ENCODE measurements around the gene TERB2.
"Not testable (repeated sequence)": the region's sequence is repeated elsewhere in the genome, so short reads cannot be mapped to it uniquely, and the experiment has no call there.

TERB2 gene, protein sequence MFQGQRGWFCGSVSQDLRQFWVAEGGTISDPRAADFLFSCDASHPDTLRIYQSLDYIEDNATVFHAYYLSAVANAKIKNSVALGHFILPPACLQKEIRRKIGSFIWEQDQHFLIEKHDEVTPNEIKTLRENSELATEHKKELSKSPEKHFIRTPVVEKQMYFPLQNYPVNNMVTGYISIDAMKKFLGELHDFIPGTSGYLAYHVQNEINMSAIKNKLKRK

GRCh38 chr15:44956388-44956787 is at the start of gene TERB2:
Gene TERB2 (plus strand): TSS chr15:44956687. CDS start chr15:44956719, 32 bp downstream.
- DNase-seq (ENCODE audit: low read depth): no peak

DNA sequence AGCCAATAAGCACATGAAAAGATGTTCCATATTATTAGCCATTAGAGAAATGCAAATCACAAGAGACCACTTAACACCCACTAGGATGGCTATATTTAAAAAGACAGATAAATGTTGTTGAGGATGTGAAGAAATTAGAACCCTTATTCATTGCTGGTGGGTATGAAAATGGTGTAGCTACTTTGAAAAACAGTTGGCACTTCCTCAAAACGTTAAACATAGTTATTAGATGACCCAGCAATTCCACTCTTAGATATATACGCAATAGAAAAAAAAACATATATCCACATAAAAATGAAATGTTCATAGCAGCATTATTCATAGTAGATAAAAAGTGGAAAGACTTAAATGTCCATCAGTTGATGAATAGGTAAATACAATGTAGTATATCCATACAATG is 47.1 kb upstream of the TERB2 start:
- no peak for DNase-seq (ENCODE audit: low read depth)

- DNase-seq (ENCODE audit: low read depth): no peak
Observed at GRCh38 chr15:44910981-44911625, 45.4 kb upstream of the TERB2 start.

DNA sequence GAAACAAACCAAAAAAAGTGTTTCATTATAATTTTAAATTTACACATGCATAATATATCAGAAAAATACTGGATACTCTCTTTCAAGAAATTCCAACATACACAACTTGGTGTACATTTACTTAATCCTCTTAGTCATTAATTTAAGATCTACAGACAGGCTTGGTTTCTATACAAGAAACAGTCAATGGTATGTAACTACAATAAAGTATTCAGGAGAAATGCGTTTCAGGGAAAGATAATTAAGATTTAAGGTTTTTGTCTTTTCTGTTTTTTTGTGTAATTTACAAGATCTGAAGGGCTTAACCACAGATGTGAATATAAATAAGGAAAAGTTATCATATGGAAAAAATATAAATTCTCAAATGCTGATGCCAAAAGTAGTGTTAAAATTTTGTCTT is 44.3 kb upstream of the TERB2 start:
- DNase-seq (ENCODE audit: low read depth): not testable (repeated sequence)

- not testable (repeated sequence) for DNase-seq (ENCODE audit: low read depth)
Observed at GRCh38 chr15:44912974-44913448, 43.5 kb upstream of the TERB2 start.

GRCh38 chr15:44918136-44918535 is 38.4 kb upstream of the TERB2 start:
- no peak for DNase-seq (ENCODE audit: low read depth)

GRCh38 chr15:44928658-44929057 is 27.8 kb upstream of the TERB2 start:
- DNase-seq (ENCODE audit: low read depth): not testable (repeated sequence)

GRCh38 chr15:44930283-44930682 is 26.2 kb upstream of the TERB2 start:
- not testable (repeated sequence) for DNase-seq (ENCODE audit: low read depth)

GRCh38 chr15:44958302-44958701 is 1.8 kb downstream of the TERB2 start:
- not testable (repeated sequence) for DNase-seq (ENCODE audit: low read depth)

DNA sequence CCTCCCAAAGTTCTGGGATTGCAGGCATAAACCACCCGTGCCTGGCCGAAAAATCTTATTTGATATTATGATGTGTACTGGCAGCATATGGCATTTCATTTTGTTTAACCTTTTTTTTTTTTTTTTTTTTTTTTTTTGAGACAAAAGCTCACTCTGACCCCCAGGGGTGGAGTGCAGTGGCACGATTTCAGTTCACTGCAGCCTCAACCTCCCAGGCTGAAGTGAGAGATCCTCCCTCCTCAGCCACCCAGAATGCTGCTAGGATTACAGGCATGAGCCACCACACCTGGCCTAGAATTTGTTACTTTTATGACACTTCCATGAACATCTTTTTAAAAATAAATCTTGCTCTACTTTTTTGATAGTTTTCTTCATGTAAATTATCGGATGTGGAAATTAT is 12.0 kb downstream of the TERB2 start:
- no peak for DNase-seq (ENCODE audit: low read depth)

DNA sequence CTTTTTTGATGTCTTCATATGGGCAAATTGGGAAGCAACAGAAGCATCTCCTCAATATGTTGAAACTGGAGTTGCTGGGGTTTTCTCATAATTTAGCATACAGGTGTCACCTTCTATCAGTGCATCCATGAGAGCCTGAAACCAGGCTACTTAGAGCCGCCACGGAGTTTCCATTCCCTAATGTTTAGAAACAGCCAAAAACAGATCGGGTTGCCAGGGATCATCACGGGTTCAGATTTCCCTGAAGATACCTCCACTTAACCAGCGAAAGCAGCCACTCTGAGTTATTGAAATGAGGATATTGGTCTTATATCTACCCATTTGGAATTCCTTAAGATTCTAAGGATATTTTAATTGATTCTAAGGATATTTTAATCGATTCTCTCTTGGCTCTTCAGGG is 14.5 kb downstream of the TERB2 start:
- no peak for DNase-seq (ENCODE audit: low read depth)

DNA sequence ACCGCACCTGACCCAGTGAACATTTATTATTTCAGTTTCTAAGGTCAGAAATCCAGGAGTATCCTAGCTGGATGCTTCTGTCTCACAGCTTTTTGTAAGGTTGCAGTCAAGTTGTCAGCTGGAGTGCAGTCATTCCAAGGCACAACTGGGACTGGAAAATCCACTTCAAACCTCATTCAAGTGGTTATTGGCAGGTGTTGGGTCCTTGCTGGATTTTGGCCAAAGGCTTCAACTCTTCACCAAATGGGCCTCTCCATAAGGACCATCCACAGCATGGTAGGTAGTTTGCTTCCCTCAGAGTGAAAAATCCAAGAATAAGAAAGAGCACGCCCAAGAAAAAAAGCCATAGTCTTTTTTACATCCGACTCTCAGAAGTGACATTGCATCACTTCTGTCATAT is 19.7 kb downstream of the TERB2 start:
- DNase-seq (ENCODE audit: low read depth): not testable (repeated sequence)

- DNase-seq (ENCODE audit: low read depth): not testable (repeated sequence)
Observed at GRCh38 chr15:44977781-44978180, 21.3 kb downstream of the TERB2 start.

- not testable (repeated sequence) for DNase-seq (ENCODE audit: low read depth)
Observed at GRCh38 chr15:44979617-44980339, 23.3 kb downstream of the TERB2 start.

DNA sequence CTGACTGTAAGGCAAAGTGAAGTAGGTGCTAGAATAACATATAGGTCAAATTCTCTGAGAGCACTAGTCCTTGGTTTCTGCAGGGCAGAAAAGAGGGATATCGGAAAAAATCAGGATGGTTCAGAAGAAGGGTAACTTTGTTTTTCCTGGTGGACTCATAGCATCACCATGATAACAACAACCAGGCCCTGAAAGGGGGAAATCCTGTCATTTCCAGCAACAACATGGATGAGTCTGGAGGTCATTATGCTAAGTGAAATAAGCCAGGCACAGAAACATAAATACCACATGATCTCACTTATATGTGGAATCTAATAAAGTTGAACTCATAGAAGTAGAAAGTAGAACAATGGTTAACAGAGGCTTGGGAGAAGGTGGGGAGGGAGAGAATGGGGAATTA is 27.7 kb downstream of the TERB2 start:
- DNase-seq (ENCODE audit: low read depth): not testable (repeated sequence)

DNA sequence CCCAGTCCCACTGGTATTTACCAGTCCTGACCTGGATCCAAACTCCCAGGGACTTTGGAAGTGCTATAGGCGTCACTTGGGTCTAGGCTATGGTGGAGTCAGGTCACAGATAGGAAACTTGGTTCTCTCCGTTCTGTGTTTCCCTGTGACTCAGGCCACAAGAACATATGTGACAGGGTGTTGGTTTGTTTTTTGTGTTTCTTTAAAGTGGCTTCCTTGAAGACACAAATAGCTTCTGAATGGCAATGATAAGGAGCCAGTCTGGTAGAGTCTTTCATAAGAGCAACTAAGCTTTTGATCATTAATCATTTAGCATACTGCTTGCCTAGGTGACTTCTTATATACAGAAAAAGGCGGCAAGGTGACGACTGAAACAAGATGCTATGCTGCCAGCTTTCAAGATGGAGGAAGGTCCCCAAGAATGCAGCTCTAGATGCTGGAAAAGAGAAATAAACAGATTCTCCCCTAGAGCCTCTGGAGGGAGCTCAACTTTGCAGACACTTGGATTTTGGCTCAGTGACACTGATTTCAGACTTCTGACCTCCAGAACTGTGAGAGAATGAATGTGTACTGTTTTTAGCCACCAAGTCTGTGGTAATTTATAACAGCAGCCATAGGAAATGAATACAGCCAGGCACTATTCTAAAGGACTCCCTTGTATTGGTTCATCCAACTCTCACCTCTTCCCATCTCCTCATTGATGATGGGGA is 30.0 kb downstream of the TERB2 start:
- not testable (repeated sequence) for DNase-seq (ENCODE audit: low read depth)

- DNase-seq (ENCODE audit: low read depth): not testable (repeated sequence)
Observed at GRCh38 chr15:44987711-44988110, 31.2 kb downstream of the TERB2 start.

GRCh38 chr15:44988184-44988869 is 31.8 kb downstream of the TERB2 start:
- not testable (repeated sequence) for DNase-seq (ENCODE audit: low read depth)

GRCh38 chr15:44988870-44989219 is 32.4 kb downstream of the TERB2 start:
- not testable (repeated sequence) for DNase-seq (ENCODE audit: low read depth)

GRCh38 chr15:44997632-44998031 is 41.1 kb downstream of the TERB2 start:
- not testable (repeated sequence) for DNase-seq (ENCODE audit: low read depth)

- no peak for DNase-seq (ENCODE audit: low read depth)
Observed at GRCh38 chr15:44999105-44999504, 42.6 kb downstream of the TERB2 start.

- DNase-seq (ENCODE audit: low read depth): not testable (repeated sequence)
Observed at GRCh38 chr15:45001180-45001579, 44.7 kb downstream of the TERB2 start.

All from GM04503 (cell line).